Activated CD4-positive, alpha-beta T cell treated with anti-CD3 and anti-CD28 coated beads for 4 hours (primary cell): Measurements from ENCODE around the gene GPAT3.
A peak's percentile ranks its signal among the peaks of the same experiment; 100 is the strongest.
"Not testable (repeated sequence)": the region's sequence is repeated elsewhere in the genome, so short reads cannot be mapped to it uniquely, and the experiment has no call there.

Experiments
- DNase-seq, 2 donors: peaks; one replicate each; pipeline ENCODE4 v3.0.0-alpha.2; 2020

The GPAT3 gene

GRCh38 chr4:83535520-83536361 lies at the start of gene GPAT3:
Gene GPAT3 (plus strand): TSS chr4:83536108. CDS start chr4:83536623, 515 bp downstream.
- peak; percentile 63 to 70 for DNase-seq

GRCh38 chr4:83486457-83487129 lies 49.3 kb upstream of the GPAT3 start:
- DNase-seq: no peak

- no peak for DNase-seq
These were observed 46.1 kb upstream of the GPAT3 start for GRCh38 chr4:83489711-83490326.

GRCh38 chr4:83490876-83491450 lies 44.9 kb upstream of the GPAT3 start:
- DNase-seq: peak; percentile 10 to 36

- DNase-seq: not testable (repeated sequence)
These were observed 39.6 kb upstream of the GPAT3 start for GRCh38 chr4:83496085-83496917.

GRCh38 chr4:83498187-83498586 lies 37.7 kb upstream of the GPAT3 start:
- DNase-seq: no peak

- not testable (repeated sequence) for DNase-seq
These were observed 34.2 kb upstream of the GPAT3 start for GRCh38 chr4:83501671-83502070.

- DNase-seq: peak; percentile 8 to 13
These were observed 31.9 kb upstream of the GPAT3 start for GRCh38 chr4:83503974-83504373.

- no peak for DNase-seq
These were observed 31.4 kb upstream of the GPAT3 start for GRCh38 chr4:83504503-83504902.

- no peak for DNase-seq
These were observed 30.9 kb upstream of the GPAT3 start for GRCh38 chr4:83504996-83505395.

- DNase-seq: peak; percentile 33 to 55
These were observed 26.7 kb upstream of the GPAT3 start for GRCh38 chr4:83509156-83509585.

GRCh38 chr4:83510442-83510841 lies 25.5 kb upstream of the GPAT3 start:
- DNase-seq: no peak

GRCh38 chr4:83516042-83516772 lies 19.7 kb upstream of the GPAT3 start:
- DNase-seq: no peak

- DNase-seq: no peak
These were observed 13.7 kb upstream of the GPAT3 start for GRCh38 chr4:83522239-83522638.

- DNase-seq: no peak
These were observed 8.2 kb upstream of the GPAT3 start for GRCh38 chr4:83527671-83528070.

GRCh38 chr4:83536362-83537272 lies 709 bp downstream of the GPAT3 start:
- DNase-seq: no peak

GRCh38 chr4:83542225-83542624 lies 6.3 kb downstream of the GPAT3 start:
- no peak for DNase-seq

GRCh38 chr4:83546786-83547185 lies 10.9 kb downstream of the GPAT3 start:
- no peak for DNase-seq

GRCh38 chr4:83548151-83548905 lies 12.4 kb downstream of the GPAT3 start:
- DNase-seq: peak; percentile 56 to 64

- no peak for DNase-seq
These were observed 16.2 kb downstream of the GPAT3 start for GRCh38 chr4:83552083-83552482.
